Measurements from ENCODE around the gene NAA60. TPM values are rescaled to one million over a fixed set of nuclear protein-coding genes. Genes with fewer than 3 reads are reported as not detected.
A peak's percentile ranks its signal among the peaks of the same experiment; 100 is the strongest.

The NAA60 gene
- total and polyA plus RNA-seq, 9 of the 15 experiments (the other 6 are each of a cell fraction or from before 2014, with no cell fraction given) = 2.1 to 49.4 (median 10.3) TPM

GRCh38 chr16:3400779-3401688 lies 42.4 kb upstream of the NAA60 start, which contains the start of the genes ZNF174 and ZSCAN32 (continued):
- peak; percentile 59; the same call in 1 of the 2 replicates for TF ChIP-seq FOXK1 (CRISPR knock-in tag; IDR thresholded peaks at IDR 0.05; ENCODE audit: borderline replicate concordance)
- TF ChIP-seq MAFG (tag; conservative IDR thresholded peaks at IDR 0.05) = no peak
- peak; percentile 52 for TF ChIP-seq E2F1 (CRISPR knock-in tag; IDR thresholded peaks at IDR 0.05)
- TF ChIP-seq GABPA (tag; conservative IDR thresholded peaks at IDR 0.05; ENCODE audit: low read depth) = peak; percentile 93
- no peak for TF ChIP-seq HMG20B (CRISPR knock-in tag; IDR thresholded peaks at IDR 0.05)
- peak; percentile 54 for TF ChIP-seq ZBTB17 (CRISPR knock-in tag; IDR thresholded peaks at IDR 0.05)
- TF ChIP-seq ZNF740 (CRISPR knock-in tag; IDR thresholded peaks at IDR 0.05) = peak; percentile 67
- TF ChIP-seq ZNF740 (tag; IDR thresholded peaks at IDR 0.05) = no peak
- TF ChIP-seq RBM15 (IDR thresholded peaks at IDR 0.05; ENCODE audit: insufficient read depth, low read length) = no peak
- 0 out of 2 replicates have a peak, but pooled peaks have one; percentile 56 for TF ChIP-seq SMAD3 (CRISPR knock-in tag; conservative IDR thresholded peaks at IDR 0.05)
- no peak for TF ChIP-seq JUN (IDR thresholded peaks at IDR 0.05; ENCODE audit: borderline replicate concordance, low read depth, low read length)
- 0 out of 2 replicates have a peak, but pooled peaks have one; percentile 60 for TF ChIP-seq JUN (CRISPR knock-in tag; IDR thresholded peaks at IDR 0.05; ENCODE audit: borderline replicate concordance)
- no peak for TF ChIP-seq RERE (CRISPR knock-in tag; IDR thresholded peaks at IDR 0.05; ENCODE audit: borderline replicate concordance)
- TF ChIP-seq MAZ (CRISPR knock-in tag; conservative IDR thresholded peaks at IDR 0.05 in 1 of 2, IDR thresholded peaks at IDR 0.05 in 1 of 2) = peak; percentile 76 to 93
- TF ChIP-seq ETV5 (CRISPR knock-in tag; IDR thresholded peaks at IDR 0.05; ENCODE audit: low read depth) = peak; percentile 90
- peak; percentile 85 for TF ChIP-seq SUPT5H (IDR thresholded peaks at IDR 0.05)
- TF ChIP-seq SIN3A (IDR thresholded peaks at IDR 0.05; ENCODE audit: borderline replicate concordance in 2 of 2, control insufficient read depth in 1 of 2, low read depth in 2 of 2, low read length in 2 of 2) = peak; percentile 40 to 62; a peak in 1 of 4 replicates
- TF ChIP-seq BCL6 (CRISPR knock-in tag; IDR thresholded peaks at IDR 0.05) = no peak
- 0 out of 2 replicates have a peak, but pooled peaks have one; percentile 31 for TF ChIP-seq GATAD2A (IDR thresholded peaks at IDR 0.05)
- no peak for TF ChIP-seq SREBF1 (IDR thresholded peaks at IDR 0.05; ENCODE audit: borderline replicate concordance, low read depth, low read length)
